T-helper 1 cell treated with Interleukin-12 subunit alpha and Interleukin-12 subunit beta and Interleukin-4 antibody, amounts not matched to agents 30 μg/mL and 1 μg/mL, for 36 hours (primary cell): Measurements from ENCODE around the gene MALRD1.
"Not testable (repeated sequence)": the region's sequence is repeated elsewhere in the genome, so short reads cannot be mapped to it uniquely, and the experiment has no call there.

Experiments
- H3K27ac Mint-ChIP-seq: one replicate; pipeline ENCODE4 v1.8.0; 2021; ENCODE audit warnings: mild to moderate bottlenecking, mixed read lengths
- H3K27me3 Mint-ChIP-seq: one replicate; pipeline ENCODE4 v1.8.0; 2021; ENCODE audit warnings: low read depth, mixed read lengths
- H3K36me3 Mint-ChIP-seq: one replicate; pipeline ENCODE4 v1.8.0; 2021; ENCODE audit warnings: low read depth, mixed read lengths
- H3K4me1 Mint-ChIP-seq: one replicate; pipeline ENCODE4 v1.8.0; 2021; ENCODE audit warnings: low read depth, mixed read lengths
- H3K4me3 Mint-ChIP-seq: one replicate; pipeline ENCODE4 v1.8.0; 2021; ENCODE audit warnings: mild to moderate bottlenecking, moderate library complexity, mixed read lengths
- H3K9me3 Mint-ChIP-seq: one replicate; pipeline ENCODE4 v1.8.0; 2021; ENCODE audit warnings: mixed read lengths

Gene MALRD1

GRCh38 chr10:19488592-19489280 lies 440.1 kb downstream of the MALRD1 start:
- Mint-ChIP-seq H3K4me3 (no peak overlapping the region), H3K27ac (no peak overlapping the region)

GRCh38 chr10:19491166-19491565 lies 442.6 kb downstream of the MALRD1 start:
- Mint-ChIP-seq H3K4me3 (no peak overlapping the region), H3K36me3 (no peaks in the 10 kb centered on the region), H3K9me3 (peaks cover 3% of the 10 kb centered on the region), H3K27me3 (no peaks in the 10 kb centered on the region), H3K4me1 (no peaks in the 10 kb centered on the region), H3K27ac (no peak overlapping the region)

More at GRCh38 chr10:19488592-19489280, 440.1 kb downstream of the MALRD1 start:
- no peaks in the 10 kb centered on the region for H3K36me3 Mint-ChIP-seq
- peaks cover 3% of the 10 kb centered on the region for H3K9me3 Mint-ChIP-seq
- no peaks in the 10 kb centered on the region for H3K27me3 Mint-ChIP-seq
- no peaks in the 10 kb centered on the region for H3K4me1 Mint-ChIP-seq

- Mint-ChIP-seq H3K9me3 (peaks cover 3% of the 10 kb centered on the region), H3K27me3 (no peaks in the 10 kb centered on the region), H3K36me3 (no peaks in the 10 kb centered on the region), H3K27ac (no peak overlapping the region), H3K4me3 (no peak overlapping the region), H3K4me1 (no peaks in the 10 kb centered on the region)
Measured at GRCh38 chr10:19493917-19494316, 445.3 kb downstream of the MALRD1 start.

- H3K36me3 Mint-ChIP-seq, result no peaks in the 10 kb centered on the region
- H3K4me3 Mint-ChIP-seq, result no peak overlapping the region
- H3K9me3 Mint-ChIP-seq, result peaks cover 6% of the 10 kb centered on the region
- H3K27me3 Mint-ChIP-seq, result no peaks in the 10 kb centered on the region
- no peak overlapping the region for H3K27ac Mint-ChIP-seq
- H3K4me1 Mint-ChIP-seq, result no peaks in the 10 kb centered on the region
Measured at GRCh38 chr10:19497026-19497425, 448.4 kb downstream of the MALRD1 start.

- H3K9me3 Mint-ChIP-seq, result peaks cover 3% of the 10 kb centered on the region
- no peaks in the 10 kb centered on the region for H3K36me3 Mint-ChIP-seq
- no peaks in the 10 kb centered on the region for H3K27me3 Mint-ChIP-seq
- H3K4me1 Mint-ChIP-seq, result no peaks in the 10 kb centered on the region
- H3K27ac Mint-ChIP-seq, result no peak overlapping the region
- no peak overlapping the region for H3K4me3 Mint-ChIP-seq
Measured at GRCh38 chr10:19498393-19499290, 450.0 kb downstream of the MALRD1 start.

- H3K9me3 Mint-ChIP-seq, result peaks cover 3% of the 10 kb centered on the region
- no peaks in the 10 kb centered on the region for H3K27me3 Mint-ChIP-seq
- no peaks in the 10 kb centered on the region for H3K36me3 Mint-ChIP-seq
- no peak overlapping the region for H3K4me3 Mint-ChIP-seq
- H3K27ac Mint-ChIP-seq, result no peak overlapping the region
- no peaks in the 10 kb centered on the region for H3K4me1 Mint-ChIP-seq
Measured at GRCh38 chr10:19499291-19499770, 450.7 kb downstream of the MALRD1 start.

GRCh38 chr10:19500959-19501358 lies 452.4 kb downstream of the MALRD1 start:
- Mint-ChIP-seq H3K36me3 (no peaks in the 10 kb centered on the region), H3K27ac (no peak overlapping the region), H3K4me1 (no peaks in the 10 kb centered on the region), H3K4me3 (no peak overlapping the region), H3K27me3 (no peaks in the 10 kb centered on the region), H3K9me3 (peaks cover 3% of the 10 kb centered on the region)

- Mint-ChIP-seq H3K4me1 (no peaks in the 10 kb centered on the region), H3K27ac (no peak overlapping the region), H3K27me3 (no peaks in the 10 kb centered on the region), H3K9me3 (peaks cover 9% of the 10 kb centered on the region), H3K36me3 (no peaks in the 10 kb centered on the region), H3K4me3 (no peak overlapping the region)
Measured at GRCh38 chr10:19505320-19506312, 457.0 kb downstream of the MALRD1 start.

GRCh38 chr10:19510005-19510732 lies 461.6 kb downstream of the MALRD1 start:
- H3K9me3 Mint-ChIP-seq, H3K27ac Mint-ChIP-seq, H3K36me3 Mint-ChIP-seq, H3K4me3 Mint-ChIP-seq, H3K27me3 Mint-ChIP-seq, H3K4me1 Mint-ChIP-seq: not testable (repeated sequence)

GRCh38 chr10:19518109-19518508 lies 469.5 kb downstream of the MALRD1 start:
- Mint-ChIP-seq H3K27ac (no peak overlapping the region), H3K9me3 (peaks cover 5% of the 10 kb centered on the region), H3K4me3 (no peak overlapping the region), H3K36me3 (no peaks in the 10 kb centered on the region), H3K4me1 (no peaks in the 10 kb centered on the region), H3K27me3 (no peaks in the 10 kb centered on the region)

GRCh38 chr10:19518632-19519031 lies 470.0 kb downstream of the MALRD1 start:
- Mint-ChIP-seq H3K36me3 (no peaks in the 10 kb centered on the region), H3K27me3 (no peaks in the 10 kb centered on the region), H3K27ac (no peak overlapping the region), H3K4me1 (no peaks in the 10 kb centered on the region), H3K9me3 (peaks cover 5% of the 10 kb centered on the region), H3K4me3 (no peak overlapping the region)

- no peak overlapping the region for H3K27ac Mint-ChIP-seq
- no peak overlapping the region for H3K4me3 Mint-ChIP-seq
- no peaks in the 10 kb centered on the region for H3K4me1 Mint-ChIP-seq
- H3K36me3 Mint-ChIP-seq, result no peaks in the 10 kb centered on the region
- peaks cover 8% of the 10 kb centered on the region for H3K9me3 Mint-ChIP-seq
- H3K27me3 Mint-ChIP-seq, result no peaks in the 10 kb centered on the region
Measured at GRCh38 chr10:19531324-19531723, 482.7 kb downstream of the MALRD1 start.

- peaks cover 8% of the 10 kb centered on the region for H3K9me3 Mint-ChIP-seq
- H3K27ac Mint-ChIP-seq, result no peak overlapping the region
- no peak overlapping the region for H3K4me3 Mint-ChIP-seq
- H3K36me3 Mint-ChIP-seq, result no peaks in the 10 kb centered on the region
- no peaks in the 10 kb centered on the region for H3K4me1 Mint-ChIP-seq
- no peaks in the 10 kb centered on the region for H3K27me3 Mint-ChIP-seq
Measured at GRCh38 chr10:19532411-19532810, 483.8 kb downstream of the MALRD1 start.
